Neural cell (in vitro differentiated cells): Measurements from ENCODE around the gene DRAM1. TPM values are rescaled to one million over a fixed set of nuclear protein-coding genes. Genes with fewer than 3 reads are reported as not detected.
"Not testable (repeated sequence)": the region's sequence is repeated elsewhere in the genome, so short reads cannot be mapped to it uniquely, and the experiment has no call there.

Experiments used
- H2AFZ ChIP-seq: fragments of 200-600, 300-800 bp; sonication (generic), shearing (Covaris generic); 2 replicates; pipeline ENCODE4 v1.6.0; 2014; ENCODE audit warnings: low read depth, mild to moderate bottlenecking, antibody characterized with exemption, low read length, moderate library complexity
- H3F3A ChIP-seq: fragments of 200-600 bp; shearing (Covaris generic); 2 replicates; pipeline ENCODE4 v1.6.1; 2016; ENCODE audit warnings: mild to moderate bottlenecking, moderate library complexity, mixed read lengths, antibody characterized with exemption, low read length; ENCODE audit not compliant: insufficient read depth, poor library complexity, severe bottlenecking
- H3K27ac ChIP-seq: fragments of 200-600, 300-800 bp; sonication (generic), shearing (Covaris generic); 2 replicates; pipeline ENCODE4 v1.5.1; 2014; ENCODE audit warnings: mild to moderate bottlenecking, low read length, moderate library complexity
- H3K27me3 ChIP-seq: fragments of 300-800, 200-600 bp; sonication (generic), shearing (Covaris generic); 2 replicates; pipeline ENCODE4 v1.6.0; 2014; ENCODE audit warnings: mild to moderate bottlenecking, low read depth, low read length, moderate library complexity; ENCODE audit not compliant: insufficient read depth
- H3K36me3 ChIP-seq: fragments of 300-800, 200-600 bp; sonication (generic), shearing (Covaris generic); 2 replicates; pipeline ENCODE4 v1.5.1; 2014; ENCODE audit warnings: mild to moderate bottlenecking, antibody characterized with exemption, low read length, moderate library complexity; ENCODE audit not compliant: insufficient read depth
- H3K4me2 ChIP-seq: fragments of 300-800, 200-600 bp; sonication (generic), shearing (Covaris generic); 2 replicates; pipeline ENCODE4 v1.6.0; 2014; ENCODE audit warnings: mild to moderate bottlenecking, low read length
- H3K4me3 ChIP-seq: fragments of 300-800, 200-600 bp; sonication (generic), shearing (Covaris generic); 2 replicates; pipeline ENCODE4 v1.5.1; 2014; ENCODE audit warnings: mild to moderate bottlenecking, low read length, moderate library complexity
- H3K79me2 ChIP-seq: fragments of 200-600 bp; shearing (Covaris generic); replicated peaks from 2 replicates; pipeline ENCODE4 v1.6.0; 2014; ENCODE audit warnings: mild to moderate bottlenecking, low read length, moderate library complexity; ENCODE audit not compliant: insufficient read depth
- H3K9ac ChIP-seq: fragments of 300-800, 200-600 bp; sonication (generic), shearing (Covaris generic); 2 replicates; pipeline ENCODE4 v1.6.1; 2016; ENCODE audit warnings: mild to moderate bottlenecking, low read length, mixed read lengths
- H3K9me2 ChIP-seq: fragments of 200-600 bp; shearing (Covaris generic); 2 replicates; pipeline ENCODE4 v1.6.1; 2016; ENCODE audit warnings: mild to moderate bottlenecking, low read length, mixed read lengths; ENCODE audit not compliant: insufficient read depth
- H3K9me3 ChIP-seq: fragments of 200-600, 300-800 bp; sonication (generic), shearing (Covaris generic); 2 replicates; pipeline ENCODE4 v1.6.1; 2016; ENCODE audit warnings: mild to moderate bottlenecking, mixed run types, low read length, moderate library complexity, mixed read lengths
- H4K20me1 ChIP-seq: fragments of 200-600 bp; shearing (Covaris generic); 2 replicates; pipeline ENCODE4 v1.6.1; 2016; ENCODE audit warnings: mild to moderate bottlenecking, mixed run types; ENCODE audit not compliant: insufficient read depth
- MXI1 ChIP-seq: fragments of 450-650 bp; conservative IDR thresholded peaks from 2 replicates; pipeline ENCODE4 v1.6.1; 2014; ENCODE audit warnings: antibody characterized with exemption, mild to moderate bottlenecking; ENCODE audit not compliant: poor library complexity, severe bottlenecking
- POLR2AphosphoS5 ChIP-seq: IDR thresholded peaks from 2 replicates; pipeline ENCODE4 v1.6.1; 2012
- RAD21 ChIP-seq: fragments of 450-650 bp; conservative IDR thresholded peaks from 2 replicates; pipeline ENCODE4 v1.6.1; 2014; ENCODE audit warnings: antibody characterized with exemption, mild to moderate bottlenecking, moderate library complexity
- REST ChIP-seq: IDR thresholded peaks from 2 replicates; pipeline ENCODE4 v1.6.1; 2012; ENCODE audit warnings: borderline replicate concordance
- SMC3 ChIP-seq: fragments of 450-650 bp; conservative IDR thresholded peaks from 2 replicates; pipeline ENCODE4 v1.6.1; 2014; ENCODE audit warnings: antibody characterized with exemption, mild to moderate bottlenecking, moderate library complexity; ENCODE audit not compliant: poor library complexity
- TAF1 ChIP-seq: IDR thresholded peaks from 2 replicates; pipeline ENCODE4 v1.6.1; 2012; ENCODE audit warnings: low read depth
- polyA plus RNA-seq: library from polyadenylated mRNA; depleted of rRNA; stranded (reverse); fragments of >200 nt; gene quantifications from 2 replicates; pipeline ENCODE4 v1.2.3, GENCODE V29; 2014

DRAM1 gene
- polyA plus RNA-seq, 1 donor from 2014 or later = 0.17 TPM

GRCh38 chr12:101881228-101881627 is 3.8 kb downstream of the DRAM1 start:
- H3K4me2 ChIP-seq = no peak overlapping the region
- H3K9ac ChIP-seq = no peak overlapping the region
- no peak for TF ChIP-seq MXI1
- no peaks in the 10 kb centered on the region for H3F3A ChIP-seq
- no peak overlapping the region for H3K4me3 ChIP-seq
- H3K9me3 ChIP-seq = no peaks in the 10 kb centered on the region
- H2AFZ ChIP-seq = no peak overlapping the region
- no peak overlapping the region for H3K27ac ChIP-seq
- no peaks in the 10 kb centered on the region for H3K36me3 ChIP-seq
- peaks cover 25% of the 10 kb centered on the region for H3K27me3 ChIP-seq
- H4K20me1 ChIP-seq = no peaks in the 10 kb centered on the region
- H3K79me2 ChIP-seq = no peaks in the 10 kb centered on the region
- no peaks in the 10 kb centered on the region for H3K9me2 ChIP-seq

- Histone ChIP-seq H3K36me3 (no peaks in the 10 kb centered on the region), H3K9me2 (no peaks in the 10 kb centered on the region), H3K9ac (no peak overlapping the region), H3K27ac (no peak overlapping the region), H3F3A (no peaks in the 10 kb centered on the region), H2AFZ (no peak overlapping the region), H3K4me3 (no peak overlapping the region), H4K20me1 (no peaks in the 10 kb centered on the region), H3K9me3 (no peaks in the 10 kb centered on the region), H3K27me3 (no peaks in the 10 kb centered on the region), H3K79me2 (no peaks in the 10 kb centered on the region), H3K4me2 (no peak overlapping the region)
- TF ChIP-seq TAF1 (no peak), SMC3 (no peak), POLR2AphosphoS5 (no peak), MXI1 (no peak), RAD21 (no peak)
Observed at GRCh38 chr12:101884174-101884573, 6.8 kb downstream of the DRAM1 start.

- H3K9ac ChIP-seq, H2AFZ ChIP-seq, H3K27me3 ChIP-seq, H3K36me3 ChIP-seq, H3K79me2 ChIP-seq, H3F3A ChIP-seq, H3K9me2 ChIP-seq, H3K9me3 ChIP-seq, H4K20me1 ChIP-seq, H3K4me3 ChIP-seq, H3K27ac ChIP-seq, H3K4me2 ChIP-seq: not testable (repeated sequence)
Observed at GRCh38 chr12:101884781-101885340, 7.5 kb downstream of the DRAM1 start.

- H3K27ac ChIP-seq = no peak overlapping the region
- H3K4me2 ChIP-seq = no peak overlapping the region
- H4K20me1 ChIP-seq = no peaks in the 10 kb centered on the region
- no peak overlapping the region for H3K4me3 ChIP-seq
- no peak overlapping the region for H2AFZ ChIP-seq
- no peaks in the 10 kb centered on the region for H3K36me3 ChIP-seq
- no peak for TF ChIP-seq RAD21
- TF ChIP-seq REST = no peak
- no peak for TF ChIP-seq SMC3
- H3K27me3 ChIP-seq = no peaks in the 10 kb centered on the region
- H3F3A ChIP-seq = no peaks in the 10 kb centered on the region
- H3K9ac ChIP-seq = no peak overlapping the region
- H3K9me2 ChIP-seq = no peaks in the 10 kb centered on the region
- H3K79me2 ChIP-seq = no peaks in the 10 kb centered on the region
- no peaks in the 10 kb centered on the region for H3K9me3 ChIP-seq
Observed at GRCh38 chr12:101885912-101886561, 8.7 kb downstream of the DRAM1 start.
